Glutamatergic neuron (in vitro differentiated cells): Measurements from ENCODE around the gene SLC6A19. TPM values are rescaled to one million over a fixed set of nuclear protein-coding genes. Genes with fewer than 3 reads are reported as not detected.

Source experiments
- DNase-seq: peaks from one replicate; pipeline ENCODE4 v3.0.0; 2022
- H3K27ac Mint-ChIP-seq: one replicate; pipeline ENCODE4 v1.8.0; 2020; ENCODE audit warnings: mild to moderate bottlenecking, mixed read lengths, inconsistent platforms; ENCODE audit not compliant: unreplicated experiment
- H3K27me3 Mint-ChIP-seq: one replicate; pipeline ENCODE4 v1.8.0; 2020; ENCODE audit warnings: mild to moderate bottlenecking, moderate library complexity, mixed read lengths, inconsistent platforms; ENCODE audit not compliant: unreplicated experiment
- H3K36me3 Mint-ChIP-seq: one replicate; pipeline ENCODE4 v1.8.0; 2020; ENCODE audit warnings: mild to moderate bottlenecking, mixed read lengths, inconsistent platforms; ENCODE audit not compliant: unreplicated experiment
- H3K4me1 Mint-ChIP-seq: one replicate; pipeline ENCODE4 v1.8.0; 2020; ENCODE audit warnings: mild to moderate bottlenecking, low read depth, mixed read lengths, inconsistent platforms; ENCODE audit not compliant: unreplicated experiment
- H3K4me3 Mint-ChIP-seq: one replicate; pipeline ENCODE4 v1.8.0; 2020; ENCODE audit warnings: mild to moderate bottlenecking, mixed read lengths, inconsistent platforms; ENCODE audit not compliant: unreplicated experiment
- H3K9me3 Mint-ChIP-seq: one replicate; pipeline ENCODE4 v1.8.0; 2020; ENCODE audit warnings: mild to moderate bottlenecking, moderate library complexity, mixed read lengths, inconsistent platforms; ENCODE audit not compliant: unreplicated experiment
- total RNA-seq: library from RNA; stranded (reverse); fragmentation: NEBNext Ultra II Directional; extraction: Animal tissue kit (Norgen Biotek cat#: 25700); gene quantifications from one replicate; pipeline ENCODE4 v1.2.1, GENCODE V29; 2021; ENCODE audit not compliant: unreplicated experiment
- TF ChIP-seq, protein P1 (sequence below): fragments of 200-600 bp; sonication (generic); IDR thresholded peaks from one replicate; pipeline ENCODE4 v1.5.0; 2021; ENCODE audit not compliant: partially characterized antibody, unreplicated experiment

The SLC6A19 gene
- total RNA-seq, 1 donor from 2014 or later: not detected

DNA sequence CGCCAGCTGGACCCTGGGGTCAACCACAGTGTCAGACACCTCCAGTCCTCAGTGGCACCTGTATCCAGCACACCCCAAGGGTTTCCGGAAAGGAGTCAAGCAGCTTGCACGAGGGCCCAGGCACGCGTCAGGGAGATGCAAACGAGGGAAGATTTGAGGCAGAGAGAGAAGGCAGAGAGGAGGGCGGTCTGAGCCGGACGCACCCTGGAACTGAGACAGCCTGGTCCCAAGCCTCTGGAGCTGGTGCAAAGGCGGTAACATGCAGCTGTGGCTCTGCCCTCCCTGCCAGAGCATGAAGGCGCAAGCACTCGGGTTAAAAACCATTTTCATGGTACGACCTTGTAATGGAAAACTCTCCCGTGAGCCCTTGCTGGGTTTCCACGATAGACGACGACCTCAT is 56.0 kb downstream of the SLC6A19 start:
- peaks cover 11% of the 10 kb centered on the region for H3K36me3 Mint-ChIP-seq
- H3K27me3 Mint-ChIP-seq: peaks cover 9% of the 10 kb centered on the region
- no peak for DNase-seq
- H3K9me3 Mint-ChIP-seq: peaks cover 8% of the 10 kb centered on the region
- TF ChIP-seq, protein P1, sequence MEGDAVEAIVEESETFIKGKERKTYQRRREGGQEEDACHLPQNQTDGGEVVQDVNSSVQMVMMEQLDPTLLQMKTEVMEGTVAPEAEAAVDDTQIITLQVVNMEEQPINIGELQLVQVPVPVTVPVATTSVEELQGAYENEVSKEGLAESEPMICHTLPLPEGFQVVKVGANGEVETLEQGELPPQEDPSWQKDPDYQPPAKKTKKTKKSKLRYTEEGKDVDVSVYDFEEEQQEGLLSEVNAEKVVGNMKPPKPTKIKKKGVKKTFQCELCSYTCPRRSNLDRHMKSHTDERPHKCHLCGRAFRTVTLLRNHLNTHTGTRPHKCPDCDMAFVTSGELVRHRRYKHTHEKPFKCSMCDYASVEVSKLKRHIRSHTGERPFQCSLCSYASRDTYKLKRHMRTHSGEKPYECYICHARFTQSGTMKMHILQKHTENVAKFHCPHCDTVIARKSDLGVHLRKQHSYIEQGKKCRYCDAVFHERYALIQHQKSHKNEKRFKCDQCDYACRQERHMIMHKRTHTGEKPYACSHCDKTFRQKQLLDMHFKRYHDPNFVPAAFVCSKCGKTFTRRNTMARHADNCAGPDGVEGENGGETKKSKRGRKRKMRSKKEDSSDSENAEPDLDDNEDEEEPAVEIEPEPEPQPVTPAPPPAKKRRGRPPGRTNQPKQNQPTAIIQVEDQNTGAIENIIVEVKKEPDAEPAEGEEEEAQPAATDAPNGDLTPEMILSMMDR: no peak
- H3K4me3 Mint-ChIP-seq: no peak overlapping the region
- H3K27ac Mint-ChIP-seq: no peak overlapping the region
- no peaks in the 10 kb centered on the region for H3K4me1 Mint-ChIP-seq

DNA sequence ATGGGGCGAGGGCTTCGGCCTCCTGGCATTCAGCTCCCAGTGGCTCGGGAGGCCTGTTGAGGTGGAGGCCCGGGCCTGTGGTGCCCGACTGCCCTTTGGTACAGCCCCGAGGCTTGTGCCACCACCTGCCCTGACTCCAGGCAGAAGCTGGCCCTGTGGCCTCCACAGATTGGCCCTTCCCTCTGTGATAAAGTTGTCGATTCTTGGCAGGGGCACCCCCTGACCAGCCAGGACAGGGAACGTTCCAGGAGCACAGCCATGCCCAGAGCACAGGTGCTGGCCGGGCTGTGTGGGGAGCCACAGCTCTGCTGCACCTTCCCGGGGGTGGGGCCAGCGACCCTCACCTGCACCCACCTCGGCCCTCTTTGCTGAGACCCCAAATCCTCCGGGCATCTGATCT is 56.4 kb downstream of the SLC6A19 start:
- peaks cover 11% of the 10 kb centered on the region for H3K9me3 Mint-ChIP-seq
- TF ChIP-seq, protein P1: no peak
- H3K36me3 Mint-ChIP-seq: peaks cover 16% of the 10 kb centered on the region
- H3K27me3 Mint-ChIP-seq: peaks cover 9% of the 10 kb centered on the region
- H3K4me1 Mint-ChIP-seq: no peaks in the 10 kb centered on the region
- no peak for DNase-seq
- no peak overlapping the region for H3K4me3 Mint-ChIP-seq
- no peak overlapping the region for H3K27ac Mint-ChIP-seq

DNA sequence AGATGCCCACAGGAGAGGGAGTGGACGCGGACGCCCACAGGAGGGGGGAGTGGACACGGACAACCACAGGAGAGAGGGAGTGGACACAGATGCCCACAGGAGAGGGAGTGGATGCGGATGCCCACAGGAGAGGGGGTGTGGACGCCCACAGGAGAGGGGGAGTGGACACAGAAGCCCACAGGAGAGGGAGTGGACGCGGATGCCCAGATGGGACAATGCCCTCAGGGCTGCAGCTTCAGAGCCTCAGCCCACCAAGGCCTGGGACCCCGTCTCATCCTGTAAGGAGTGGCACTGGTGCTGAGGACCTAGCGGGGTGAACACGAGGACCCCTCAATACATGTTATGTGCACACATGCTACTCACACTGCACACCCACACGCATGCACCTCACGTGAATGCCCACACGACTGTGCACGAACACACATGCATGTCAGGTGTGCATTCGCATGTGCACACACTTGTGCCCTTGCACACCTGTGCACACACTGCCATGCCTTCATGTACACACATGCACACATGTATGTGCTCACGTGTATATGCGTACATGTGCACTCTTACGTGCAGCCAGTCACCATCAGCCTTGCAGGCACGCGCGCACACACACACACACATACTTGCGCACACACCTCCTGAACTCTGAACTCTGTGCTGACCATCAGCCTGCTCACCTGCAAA is 58.5 kb downstream of the SLC6A19 start:
- Mint-ChIP-seq H3K9me3 (peaks cover 13% of the 10 kb centered on the region), H3K27ac (no peak overlapping the region), H3K27me3 (peaks cover 12% of the 10 kb centered on the region), H3K36me3 (peaks cover 20% of the 10 kb centered on the region), H3K4me1 (no peaks in the 10 kb centered on the region), H3K4me3 (no peak overlapping the region)
- TF ChIP-seq, protein P1: no peak
- no peak for DNase-seq

DNA sequence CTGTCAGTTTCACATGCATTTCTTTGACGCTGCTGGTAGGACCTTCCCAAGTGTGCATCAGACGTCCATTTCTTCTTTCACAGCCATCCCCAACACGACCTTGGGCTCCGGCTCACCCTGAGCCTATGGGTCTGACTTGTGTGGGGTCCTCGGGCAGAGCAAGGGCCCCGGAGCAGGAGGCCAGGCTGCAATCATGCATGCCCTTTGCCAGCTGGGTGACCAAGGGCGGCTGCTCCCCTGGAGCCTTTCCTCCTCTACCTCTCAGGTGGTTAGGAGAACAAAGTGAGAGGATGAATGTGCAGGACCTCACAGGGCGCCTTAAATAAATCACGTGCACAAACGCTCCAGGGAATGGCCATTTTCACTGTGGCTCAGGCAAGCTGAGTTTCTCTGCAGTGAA is 60.2 kb downstream of the SLC6A19 start:
- Mint-ChIP-seq H3K4me1 (no peaks in the 10 kb centered on the region), H3K9me3 (peaks cover 13% of the 10 kb centered on the region), H3K4me3 (no peak overlapping the region), H3K36me3 (peaks cover 20% of the 10 kb centered on the region), H3K27me3 (peaks cover 5% of the 10 kb centered on the region), H3K27ac (no peak overlapping the region)
- TF ChIP-seq, protein P1: no peak
- no peak for DNase-seq

DNA sequence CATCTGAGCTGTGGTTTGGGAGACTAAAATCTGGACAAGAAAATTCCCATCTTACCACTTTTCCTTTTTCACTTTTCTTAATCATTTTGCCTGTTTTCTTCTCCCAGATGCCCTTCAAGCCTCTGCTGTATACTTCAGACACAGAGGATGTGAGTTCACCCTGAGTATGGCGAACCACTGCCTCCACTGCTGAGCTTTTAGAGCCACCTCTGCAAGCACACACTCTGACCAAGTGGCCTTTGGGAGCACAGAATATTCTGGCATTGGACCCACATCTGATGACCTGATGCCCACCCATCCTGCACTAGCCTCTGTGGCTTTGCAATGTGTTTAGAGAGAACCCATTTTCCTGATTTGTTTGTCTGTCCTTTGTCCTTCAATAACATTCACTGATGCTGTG is 61.0 kb downstream of the SLC6A19 start:
- DNase-seq: no peak
- H3K4me1 Mint-ChIP-seq: no peaks in the 10 kb centered on the region
- H3K9me3 Mint-ChIP-seq: peaks cover 13% of the 10 kb centered on the region
- no peak overlapping the region for H3K4me3 Mint-ChIP-seq
- H3K27me3 Mint-ChIP-seq: peaks cover 5% of the 10 kb centered on the region
- no peak overlapping the region for H3K27ac Mint-ChIP-seq
- TF ChIP-seq, protein P1: no peak
- H3K36me3 Mint-ChIP-seq: peaks cover 20% of the 10 kb centered on the region
